ENCODE data around the gene CCRL2.

GRCh38 chr3:46454209-46454595, 47.1 kb downstream of the CCRL2 start:
- TF ChIP-seq, protein P1, sequence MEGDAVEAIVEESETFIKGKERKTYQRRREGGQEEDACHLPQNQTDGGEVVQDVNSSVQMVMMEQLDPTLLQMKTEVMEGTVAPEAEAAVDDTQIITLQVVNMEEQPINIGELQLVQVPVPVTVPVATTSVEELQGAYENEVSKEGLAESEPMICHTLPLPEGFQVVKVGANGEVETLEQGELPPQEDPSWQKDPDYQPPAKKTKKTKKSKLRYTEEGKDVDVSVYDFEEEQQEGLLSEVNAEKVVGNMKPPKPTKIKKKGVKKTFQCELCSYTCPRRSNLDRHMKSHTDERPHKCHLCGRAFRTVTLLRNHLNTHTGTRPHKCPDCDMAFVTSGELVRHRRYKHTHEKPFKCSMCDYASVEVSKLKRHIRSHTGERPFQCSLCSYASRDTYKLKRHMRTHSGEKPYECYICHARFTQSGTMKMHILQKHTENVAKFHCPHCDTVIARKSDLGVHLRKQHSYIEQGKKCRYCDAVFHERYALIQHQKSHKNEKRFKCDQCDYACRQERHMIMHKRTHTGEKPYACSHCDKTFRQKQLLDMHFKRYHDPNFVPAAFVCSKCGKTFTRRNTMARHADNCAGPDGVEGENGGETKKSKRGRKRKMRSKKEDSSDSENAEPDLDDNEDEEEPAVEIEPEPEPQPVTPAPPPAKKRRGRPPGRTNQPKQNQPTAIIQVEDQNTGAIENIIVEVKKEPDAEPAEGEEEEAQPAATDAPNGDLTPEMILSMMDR (conservative IDR thresholded peaks at IDR 0.05 in 1 of 2, IDR thresholded peaks at IDR 0.05 in 1 of 2; ENCODE audit: low read depth in 1 of 2, low read length in 2 of 2): no peak
- no peak for TF ChIP-seq EZH2 (IDR thresholded peaks at IDR 0.05; ENCODE audit: low read length, missing control alignments)
